Measurements from ENCODE around the gene INSIG2. TPM values are rescaled to one million over a fixed set of nuclear protein-coding genes. Genes with fewer than 3 reads are reported as not detected.

INSIG2 gene
- total RNA-seq, 4 donors from 2014 or later = 10.6 to 18.5 (median 15.5) TPM

GRCh38 chr2:118045286-118045685 is 43.0 kb upstream of the INSIG2 start:
- no peaks in the 10 kb centered on the region for H3K4me1 ChIP-seq
- peaks cover 77% of the 10 kb centered on the region for H3K27me3 ChIP-seq
- H3K4me3 ChIP-seq = no peak overlapping the region
- no peaks in the 10 kb centered on the region for H3K9me3 ChIP-seq
- no peak overlapping the region for H3K27ac ChIP-seq
- no peak for ATAC-seq
- H3K36me3 ChIP-seq = no peaks in the 10 kb centered on the region
- WGBS, 2 donors (ENCODE audit: low coverage in 1 of 2) = 80% methylated on average over 1 of the region's 1 CpG; no CpG with 5 or more reads in 1 of the 2 donors
- TF ChIP-seq POLR2AphosphoS5 (IDR thresholded peaks at IDR 0.05) = no peak
- TF ChIP-seq POLR2A (IDR thresholded peaks at IDR 0.05) = no peak
- TF ChIP-seq EP300 (IDR thresholded peaks at IDR 0.05) = no peak
- TF ChIP-seq CTCF (IDR thresholded peaks at IDR 0.05) = no peak

DNA sequence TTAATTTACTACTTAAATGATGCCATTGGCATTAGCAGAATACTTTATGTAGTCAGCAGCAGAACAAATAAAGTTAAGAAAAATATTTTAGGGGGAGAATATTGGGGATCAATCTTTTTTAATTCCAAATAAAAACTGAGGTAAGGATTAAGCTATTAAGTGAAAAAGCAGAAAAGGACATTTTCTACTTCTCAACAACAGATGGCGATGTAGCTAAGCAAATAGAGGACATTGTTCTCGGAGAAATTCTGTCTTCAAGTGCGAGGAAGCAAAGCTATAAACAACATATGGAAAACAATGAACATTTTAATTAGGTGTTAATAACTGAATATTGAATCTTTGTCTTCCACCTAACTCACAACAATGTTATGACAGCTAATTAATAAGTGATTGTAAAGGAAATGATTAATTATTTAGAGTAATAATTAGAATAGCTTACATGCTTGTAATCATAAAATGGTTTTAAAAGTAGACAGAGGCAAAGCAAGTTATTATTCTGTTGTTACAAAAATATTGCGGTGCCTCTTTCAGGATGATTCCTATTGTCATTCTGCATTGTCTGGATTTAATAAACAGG is 41.5 kb upstream of the INSIG2 start:
- H3K27me3 ChIP-seq = peaks cover 72% of the 10 kb centered on the region
- H3K36me3 ChIP-seq = no peaks in the 10 kb centered on the region
- no peak overlapping the region for H3K4me3 ChIP-seq
- no peak for ATAC-seq
- TF ChIP-seq POLR2A (IDR thresholded peaks at IDR 0.05) (no peak), CTCF (IDR thresholded peaks at IDR 0.05) (peak; percentile 43 to 62 (median 57))
- 7 to 8% methylated on average over 4 of the region's 4 CpGs for WGBS, 2 donors (ENCODE audit: low coverage in 1 of 2)
- H3K27ac ChIP-seq = no peak overlapping the region
- H3K9me3 ChIP-seq = no peaks in the 10 kb centered on the region
- H3K4me1 ChIP-seq = no peaks in the 10 kb centered on the region

DNA sequence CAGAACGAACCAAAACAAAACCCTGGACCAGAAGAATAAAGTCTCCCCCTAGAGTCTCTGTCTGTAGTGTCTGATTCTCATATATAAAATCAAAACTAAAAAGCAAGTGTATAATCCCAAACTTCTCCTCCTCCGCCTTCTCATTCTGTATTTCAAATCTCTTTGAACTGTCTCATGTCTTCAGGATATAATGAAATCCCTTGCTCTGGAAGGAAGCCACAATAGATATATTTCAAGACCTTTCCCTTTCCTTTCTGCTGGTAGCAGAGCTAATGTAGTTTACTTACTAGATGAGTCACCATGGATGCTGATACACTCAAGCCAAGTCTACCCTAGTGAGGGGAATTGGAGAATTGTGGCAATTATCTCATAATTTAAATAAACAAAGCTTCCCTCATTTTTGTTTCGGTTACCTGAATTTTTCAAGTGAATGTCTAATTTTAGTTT is 40.9 kb upstream of the INSIG2 start:
- H3K4me3 ChIP-seq = no peak overlapping the region
- H3K27me3 ChIP-seq = peaks cover 76% of the 10 kb centered on the region
- 38 to 62% methylated on average over 3 of the region's 3 CpGs for WGBS, 2 donors (ENCODE audit: low coverage in 1 of 2)
- no peak for ATAC-seq
- no peaks in the 10 kb centered on the region for H3K4me1 ChIP-seq
- no peaks in the 10 kb centered on the region for H3K9me3 ChIP-seq
- H3K27ac ChIP-seq = no peak overlapping the region
- TF ChIP-seq POLR2AphosphoS5 (IDR thresholded peaks at IDR 0.05) = no peak
- no peak for TF ChIP-seq POLR2A (IDR thresholded peaks at IDR 0.05)
- TF ChIP-seq CTCF (IDR thresholded peaks at IDR 0.05) = no peak
- TF ChIP-seq EP300 (IDR thresholded peaks at IDR 0.05) = no peak
- H3K36me3 ChIP-seq = no peaks in the 10 kb centered on the region

- Histone ChIP-seq H3K4me3 (no peak overlapping the region), H3K4me1 (no peaks in the 10 kb centered on the region), H3K9me3 (no peaks in the 10 kb centered on the region), H3K27me3 (peaks cover 76% of the 10 kb centered on the region), H3K27ac (no peak overlapping the region), H3K36me3 (no peaks in the 10 kb centered on the region)
- TF ChIP-seq EP300 (IDR thresholded peaks at IDR 0.05) (no peak), CTCF (IDR thresholded peaks at IDR 0.05) (no peak), POLR2A (IDR thresholded peaks at IDR 0.05) (no peak), POLR2AphosphoS5 (IDR thresholded peaks at IDR 0.05) (no peak)
- 55 to 84% methylated on average over 3 of the region's 3 CpGs for WGBS, 2 donors (ENCODE audit: low coverage in 1 of 2)
- ATAC-seq = no peak
Measured at GRCh38 chr2:118048401-118048800, 39.9 kb upstream of the INSIG2 start.

GRCh38 chr2:118049140-118049815 is 39.0 kb upstream of the INSIG2 start:
- Histone ChIP-seq H3K36me3 (no peaks in the 10 kb centered on the region), H3K27me3 (peaks cover 75% of the 10 kb centered on the region), H3K4me3 (no peak overlapping the region), H3K27ac (no peak overlapping the region), H3K4me1 (no peaks in the 10 kb centered on the region), H3K9me3 (no peaks in the 10 kb centered on the region)
- 64 to 71% methylated on average over 2 to 3 of the region's 3 CpGs for WGBS, 2 donors (ENCODE audit: low coverage in 1 of 2)
- ATAC-seq = no peak
- TF ChIP-seq POLR2AphosphoS5 (IDR thresholded peaks at IDR 0.05) (no peak), EP300 (IDR thresholded peaks at IDR 0.05) (no peak), POLR2A (IDR thresholded peaks at IDR 0.05) (no peak), CTCF (IDR thresholded peaks at IDR 0.05) (no peak)
